Bronchial epithelial cell (primary cell): ENCODE measurements around the gene TSR3. TPM values are rescaled to one million over a fixed set of nuclear protein-coding genes. Genes with fewer than 3 reads are reported as not detected.

Source experiments
- DNase-seq: peaks from one replicate; pipeline ENCODE4 v3.0.0-alpha.2; 2010; ENCODE audit warnings: low read depth
- FAIRE-seq: peaks from 2 replicates; lab custom pipeline; 2011; peaks lifted over from hg19 to GRCh38; lab: Jason Lieb, UNC
- H3K27me3 ChIP-seq: 2 replicates; pipeline ENCODE4 v1.5.1; 2011; ENCODE audit warnings: low read length; ENCODE audit not compliant: control insufficient read depth, insufficient read depth
- H3K36me3 ChIP-seq: 2 replicates; pipeline ENCODE4 v1.5.1; 2011; ENCODE audit warnings: low read length; ENCODE audit not compliant: control insufficient read depth, insufficient read depth
- H3K4me3 ChIP-seq: 2 replicates; pipeline ENCODE4 v1.5.1; 2011; ENCODE audit warnings: mild to moderate bottlenecking, low read depth, low read length, control low read depth
- CTCF ChIP-seq: IDR thresholded peaks from 2 replicates; pipeline ENCODE4 v1.5.1; 2011; ENCODE audit warnings: mild to moderate bottlenecking, moderate library complexity, low read length, control low read depth, inconsistent platforms; ENCODE audit not compliant: insufficient read depth, severe bottlenecking
- total RNA-seq: library from RNA; depleted of rRNA; stranded (reverse); fragments of >200 nt; gene quantifications from 2 replicates; pipeline ENCODE4 v1.2.1, GENCODE V29; 2014

The TSR3 gene
- total RNA-seq, 1 donor from 2014 or later = 117 TPM

GRCh38 chr16:1347962-1348361 lies 3.7 kb downstream of the TSR3 start:
- Histone ChIP-seq H3K4me3 (no peak overlapping the region), H3K36me3 (peaks cover 10% of the 10 kb centered on the region), H3K27me3 (no peaks in the 10 kb centered on the region)
- FAIRE-seq (no peak), DNase-seq (no peak)
- no peak for TF ChIP-seq CTCF

- DNase-seq (no peak), FAIRE-seq (no peak)
- Histone ChIP-seq H3K27me3 (no peaks in the 10 kb centered on the region), H3K4me3 (no peak overlapping the region), H3K36me3 (peaks cover 10% of the 10 kb centered on the region)
- TF ChIP-seq CTCF = no peak
Observed at GRCh38 chr16:1347286-1347855, 4.3 kb downstream of the TSR3 start.

- Histone ChIP-seq H3K27me3 (no peaks in the 10 kb centered on the region), H3K36me3 (peaks cover 10% of the 10 kb centered on the region), H3K4me3 (no peak overlapping the region)
- FAIRE-seq (no peak), DNase-seq (no peak)
- no peak for TF ChIP-seq CTCF
Observed at GRCh38 chr16:1346422-1347285, 5.0 kb downstream of the TSR3 start.

- Histone ChIP-seq H3K27me3 (no peaks in the 10 kb centered on the region), H3K4me3 (no peak overlapping the region), H3K36me3 (peaks cover 10% of the 10 kb centered on the region)
- DNase-seq (no peak), FAIRE-seq (no peak)
- TF ChIP-seq CTCF = no peak
Observed at GRCh38 chr16:1345651-1346421, 5.8 kb downstream of the TSR3 start.

- no peak for TF ChIP-seq CTCF
- FAIRE-seq = no peak
Observed at GRCh38 chr16:1345087-1345486, 6.6 kb downstream of the TSR3 start.

More at GRCh38 chr16:1345087-1345486, 6.6 kb downstream of the TSR3 start:
- DNase-seq = no peak
- H3K36me3 ChIP-seq = peaks cover 6% of the 10 kb centered on the region
- no peaks in the 10 kb centered on the region for H3K27me3 ChIP-seq
- no peak overlapping the region for H3K4me3 ChIP-seq
